Heart left ventricle (tissue), 16 donors: Measurements from ENCODE around the gene MBD3L2B. TPM values are rescaled to one million over a fixed set of nuclear protein-coding genes. Genes with fewer than 3 reads are reported as not detected.

ENCODE experiments used
- ATAC-seq, 4 donors: fragments of 200-7000 bp; cut with Tn5 transposase; one replicate each; pipeline ENCODE4 v1.9.1; 2020 to 2022; ENCODE audit warnings: moderate library complexity in 4 of 4, mild to moderate bottlenecking in 3 of 4, moderate number of reproducible peaks in 1 of 4
- DNase-seq, 5 donors: peaks; one replicate each; pipeline ENCODE4 v3.0.0-alpha.2; 2020
- H3K27ac ChIP-seq, 12 donors: fragments of 200-600 bp; sonication (generic) in 4 of 12; one replicate each; pipeline versions ENCODE4 v1.5.0 to v1.8.0; 2016 to 2022; ENCODE audit warnings: mild to moderate bottlenecking in 2 of 12
- H3K27me3 ChIP-seq, 9 donors: fragments of 200-600 bp; sonication (generic) in 2 of 9; one replicate each; pipeline versions ENCODE4 v1.5.1 to v1.8.0; 2016 to 2022; ENCODE audit warnings: mild to moderate bottlenecking in 3 of 9
- H3K36me3 ChIP-seq, 9 donors: fragments of 200-600 bp; sonication (generic) in 2 of 9; one replicate each; pipeline versions ENCODE4 v1.5.0 to v1.8.0; 2018 to 2022; ENCODE audit warnings: mild to moderate bottlenecking in 2 of 9
- H3K4me1 ChIP-seq, 12 donors: fragments of 200-600 bp; sonication (generic) in 4 of 12; one replicate each; pipeline versions ENCODE4 v1.5.0 to v1.8.0; 2016 to 2022; ENCODE audit warnings: mild to moderate bottlenecking in 3 of 12
- H3K4me3 ChIP-seq, 12 donors: fragments of 200-600 bp; sonication (generic) in 4 of 12; one replicate each; pipeline versions ENCODE4 v1.5.0 to v1.8.0; 2017 to 2022; ENCODE audit warnings: mild to moderate bottlenecking in 9 of 12, moderate library complexity in 4 of 12
- H3K9me3 ChIP-seq, 12 donors: fragments of 200-600 bp; sonication (generic) in 4 of 12; one replicate each; pipeline versions ENCODE4 v1.5.0 to v1.8.0; 2016 to 2022; ENCODE audit warnings: mild to moderate bottlenecking in 1 of 12
- CTCF ChIP-seq, 12 donors: fragments of 200-600 bp; sonication (generic) in 4 of 12; IDR thresholded peaks; one replicate each; pipeline versions ENCODE4 v1.5.0 to v1.8.0; 2018 to 2022; ENCODE audit warnings: antibody characterized with exemption in 12 of 12, mild to moderate bottlenecking in 5 of 12
- POLR2A ChIP-seq, 2 donors: fragments of 450-650 bp; IDR thresholded peaks; one replicate each; pipeline ENCODE4 v1.6.1; 2017; ENCODE audit warnings: antibody characterized with exemption in 2 of 2, mild to moderate bottlenecking in 2 of 2, moderate library complexity in 2 of 2
- WGBS, 4 donors: extraction: QIAGEN DNeasy Blood & Tissue Kit in 2 of 4; methylation state at CpG; one replicate each; pipeline versions ENCODE4 v1.1.5 to v1.1.7; 2013 to 2018; 5-methylcytosine and 5-hydroxymethylcytosine counted together
- intact Hi-C, 10 donors: fragments of 100-400 bp; cut with DNase I; formaldehyde crosslinking; loops; one replicate each; pipeline versions ENCODE4 v1.11.1 to v1.14.2; 2022
- polyA plus RNA-seq, 2 donors: library from polyadenylated mRNA; stranded (reverse); fragments of 200-250 nt; gene quantifications; one replicate each; pipeline ENCODE4 v1.2.3, GENCODE V29; 2013
- total RNA-seq, 9 donors: library from RNA; depleted of rRNA in 2 of 9; stranded (reverse); fragments of >200 nt in 2 of 9; fragmentation: NEBNext Ultra II Directional in 3 of 9; extraction: Animal tissue kit (Norgen Biotek cat#: 25700) in 3 of 9; gene quantifications; one replicate each; pipeline versions ENCODE4 v1.1.0 to v1.2.4, GENCODE V29; 2016 to 2023
- donor health status: ischemic (EF 13 %, LVEDD 7.1; RV severe dilation, severe dysfunction).
- donor health status: healthy with polysubstance abuse.
- donor health status: DM: no; HTN: yes; CAD: no.
- donor health status: DM: no; HTN: no; CAD: no.
- donor health status: ischemic (EF 25% LVEDD 6.9; RV normal size, moderate dysfunction).
- donor health status: ischemic (EF 25% LVEDD 5.7; RV mildly dilated, moderate dysfunction).
- donor health status: healthy.
- donor health status: DM: yes; HTN: yes; CAD: no.
- donor health status: ischemic (EF 35%, LVEDD 5.7; RV mildly dilated, moderate dysfunction).
- donor health status: nonischemic (EF 11% LVEDD 7.7; RV severe dilation, severe dysfunction).
- donor health status: DM: yes; HTN: yes; CAD: no.
- donor health status: PGD.
- donor health status: ischemic (EF 29% LVEDD 5.4; RV normal size, mild dysfunction).
- donor health status: nonischemic (EF 23%, LVEDD 6.1; RV moderate dilation, normal function).

MBD3L2B gene
- total and polyA plus RNA-seq, 11 donors = not detected

- WGBS, 4 donors = 42 to 57% (median 51%) methylated on average over 3 of the region's 3 CpGs
- Histone ChIP-seq H3K27ac (no peak overlapping the region), H3K27me3 (peaks cover 0 to 4% (median 0%) of the 10 kb centered on the region in 9 donors), H3K4me3 (no peak overlapping the region), H3K36me3 (no peaks in the 10 kb centered on the region), H3K4me1 (no peaks in the 10 kb centered on the region), H3K9me3 (peaks cover 0 to 33% (median 17%) of the 10 kb centered on the region in 12 donors)
- intact Hi-C loops = no loop called here
- ATAC-seq (no peak), DNase-seq (no peak)
- TF ChIP-seq POLR2A (IDR thresholded peaks at IDR 0.05) (no peak), CTCF (IDR thresholded peaks at IDR 0.05) (no peak)
Measured at GRCh38 chr19:6988257-6988656, 33.0 kb downstream of the MBD3L2B start.

- DNase-seq = no peak
- peaks cover 0 to 4% (median 0%) of the 10 kb centered on the region in 9 donors for H3K27me3 ChIP-seq
- WGBS, 4 donors = 47 to 57% (median 48%) methylated on average over 4 of the region's 4 CpGs
- no peaks in the 10 kb centered on the region for H3K36me3 ChIP-seq
- intact Hi-C loops = no loop called here
- no peak overlapping the region for H3K27ac ChIP-seq
- no peak overlapping the region for H3K4me3 ChIP-seq
- no peak for TF ChIP-seq POLR2A (IDR thresholded peaks at IDR 0.05)
- H3K9me3 ChIP-seq = peaks cover 0 to 36% (median 18%) of the 10 kb centered on the region in 12 donors
- H3K4me1 ChIP-seq = no peaks in the 10 kb centered on the region
- no peak for ATAC-seq
Measured at GRCh38 chr19:6987850-6988249, 33.4 kb downstream of the MBD3L2B start.

GRCh38 chr19:6983448-6983847, 37.8 kb downstream of the MBD3L2B start:
- Histone ChIP-seq H3K27me3 (peaks cover 0 to 4% (median 0%) of the 10 kb centered on the region in 9 donors), H3K4me1 (no peaks in the 10 kb centered on the region), H3K27ac (no peak overlapping the region), H3K9me3 (peaks cover 0 to 38% (median 20%) of the 10 kb centered on the region in 12 donors), H3K4me3 (no peak overlapping the region), H3K36me3 (no peaks in the 10 kb centered on the region)
- no peak for DNase-seq
- intact Hi-C loops = no loop called here
- ATAC-seq = no peak
- TF ChIP-seq POLR2A (IDR thresholded peaks at IDR 0.05) (no peak), CTCF (IDR thresholded peaks at IDR 0.05) (no peak)

GRCh38 chr19:6979399-6979798, 41.8 kb downstream of the MBD3L2B start:
- intact Hi-C loops = no loop called here
- no peak for TF ChIP-seq POLR2A (IDR thresholded peaks at IDR 0.05)
- no peak for TF ChIP-seq CTCF (IDR thresholded peaks at IDR 0.05)
- Histone ChIP-seq H3K36me3 (no peaks in the 10 kb centered on the region), H3K4me3 (no peak overlapping the region), H3K27me3 (peaks cover 0 to 4% (median 0%) of the 10 kb centered on the region in 9 donors), H3K4me1 (no peaks in the 10 kb centered on the region), H3K9me3 (peaks cover 0 to 36% (median 16%) of the 10 kb centered on the region in 12 donors), H3K27ac (no peak overlapping the region)
- no peak for ATAC-seq
- 68 to 87% (median 73%) methylated on average over 3 of the region's 3 CpGs for WGBS, 4 donors
- no peak for DNase-seq

GRCh38 chr19:6976197-6976596, 45.0 kb downstream of the MBD3L2B start:
- Histone ChIP-seq H3K4me3 (no peak overlapping the region), H3K36me3 (no peaks in the 10 kb centered on the region), H3K9me3 (peaks cover 0 to 25% (median 9%) of the 10 kb centered on the region in 12 donors), H3K4me1 (no peaks in the 10 kb centered on the region), H3K27ac (no peak overlapping the region), H3K27me3 (peaks cover 0 to 15% (median 0%) of the 10 kb centered on the region in 9 donors)
- no peak for TF ChIP-seq POLR2A (IDR thresholded peaks at IDR 0.05)
- DNase-seq = no peak
- WGBS, 4 donors = 83 to 91% (median 85%) methylated on average over 5 of the region's 5 CpGs
- intact Hi-C loops = no loop called here
- no peak for ATAC-seq
